H1 (cell line): ENCODE results near the gene AGPS.

Source experiments
- CEBPB ChIP-seq: IDR thresholded peaks from 2 replicates; pipeline ENCODE4 v1.6.1; 2012; ENCODE audit warnings: low read depth, low read length
- CTCF ChIP-seq, 3 experiments: IDR thresholded peaks; 1 replicate in 2 of 3; 2 replicates in 1 of 3; pipeline versions ENCODE4 v1.5.1 to v1.6.1; 2011; ENCODE audit warnings: low read length in 3 of 3, mild to moderate bottlenecking in 3 of 3, inconsistent platforms in 2 of 3, low read depth in 1 of 3, moderate library complexity in 1 of 3; ENCODE audit not compliant: insufficient read depth in 1 of 3; ENCODE audit errors: control extremely low read depth in 1 of 3
- EP300 ChIP-seq, 2 experiments: IDR thresholded peaks; 1 replicate in 1 of 2; 2 replicates in 1 of 2; pipeline ENCODE4 v1.6.1; 2011 to 2012; ENCODE audit warnings: low read depth in 2 of 2, low read length in 2 of 2, mild to moderate bottlenecking in 2 of 2, borderline replicate concordance in 1 of 2, inconsistent platforms in 1 of 2, moderate library complexity in 1 of 2
- MAFK ChIP-seq: IDR thresholded peaks from 2 replicates; pipeline ENCODE4 v1.6.1; 2012; ENCODE audit warnings: low read depth, mild to moderate bottlenecking, improper control_type of control experiment, low read length
- NRF1 ChIP-seq: IDR thresholded peaks from 2 replicates; pipeline ENCODE4 v1.6.1; 2011; ENCODE audit warnings: mild to moderate bottlenecking, low read depth, low read length, improper control_type of control experiment
- PHF8 ChIP-seq: fragments of 200-600 bp; sonication (generic); conservative IDR thresholded peaks from 2 replicates; pipeline ENCODE4 v1.7.1; 2012; ENCODE audit warnings: low read depth, mild to moderate bottlenecking, inconsistent platforms, low read length, moderate library complexity
- SIN3A ChIP-seq, 2 experiments: IDR thresholded peaks in 1 of 2; conservative IDR thresholded peaks in 1 of 2; 2 replicates each; pipeline ENCODE4 v1.6.1; 2011 to 2012; ENCODE audit warnings: low read length in 2 of 2, improper control_type of control experiment in 1 of 2, low read depth in 1 of 2, mild to moderate bottlenecking in 1 of 2
- SIRT6 ChIP-seq: IDR thresholded peaks from one replicate; pipeline ENCODE4 v1.7.1; 2012; ENCODE audit warnings: low read length, inconsistent platforms
- SRF ChIP-seq: IDR thresholded peaks from 2 replicates; pipeline ENCODE4 v1.6.1; 2011; ENCODE audit warnings: mild to moderate bottlenecking, low read depth, low read length, moderate library complexity
- USF2 ChIP-seq: IDR thresholded peaks from 2 replicates; pipeline ENCODE4 v1.6.1; 2011; ENCODE audit warnings: low read length, improper control_type of control experiment

GRCh38 chr2:177449159-177449558 is 56.6 kb downstream of the AGPS start:
- TF ChIP-seq CTCF (IDR thresholded peaks at IDR 0.05; ENCODE audit: control extremely low read depth in 1 of 3, insufficient read depth in 1 of 3, low read depth in 1 of 3, low read length in 3 of 3) (no peak), USF2 (no peak), PHF8 (no peak), MAFK (no peak), NRF1 (no peak), SIRT6 (no peak), EP300 (IDR thresholded peaks at IDR 0.05; ENCODE audit: borderline replicate concordance in 1 of 2, low read depth in 2 of 2, low read length in 2 of 2) (no peak), SRF (no peak), CEBPB (no peak), SIN3A (conservative IDR thresholded peaks at IDR 0.05 in 1 of 2, IDR thresholded peaks at IDR 0.05 in 1 of 2; ENCODE audit: low read depth in 1 of 2, low read length in 2 of 2) (no peak)
